HG02763 (cell line): ENCODE measurements around the gene CYB5D1.
"Not testable (repeated sequence)": the region's sequence is repeated elsewhere in the genome, so short reads cannot be mapped to it uniquely, and the experiment has no call there.

Experiments
- ATAC-seq: cut with Tn5 transposase; IDR thresholded peaks from one replicate; pipeline ENCODE4 v1.9.1; 2021; ENCODE audit warnings: mild to moderate bottlenecking, moderate library complexity; ENCODE audit not compliant: unreplicated experiment

Gene CYB5D1

DNA sequence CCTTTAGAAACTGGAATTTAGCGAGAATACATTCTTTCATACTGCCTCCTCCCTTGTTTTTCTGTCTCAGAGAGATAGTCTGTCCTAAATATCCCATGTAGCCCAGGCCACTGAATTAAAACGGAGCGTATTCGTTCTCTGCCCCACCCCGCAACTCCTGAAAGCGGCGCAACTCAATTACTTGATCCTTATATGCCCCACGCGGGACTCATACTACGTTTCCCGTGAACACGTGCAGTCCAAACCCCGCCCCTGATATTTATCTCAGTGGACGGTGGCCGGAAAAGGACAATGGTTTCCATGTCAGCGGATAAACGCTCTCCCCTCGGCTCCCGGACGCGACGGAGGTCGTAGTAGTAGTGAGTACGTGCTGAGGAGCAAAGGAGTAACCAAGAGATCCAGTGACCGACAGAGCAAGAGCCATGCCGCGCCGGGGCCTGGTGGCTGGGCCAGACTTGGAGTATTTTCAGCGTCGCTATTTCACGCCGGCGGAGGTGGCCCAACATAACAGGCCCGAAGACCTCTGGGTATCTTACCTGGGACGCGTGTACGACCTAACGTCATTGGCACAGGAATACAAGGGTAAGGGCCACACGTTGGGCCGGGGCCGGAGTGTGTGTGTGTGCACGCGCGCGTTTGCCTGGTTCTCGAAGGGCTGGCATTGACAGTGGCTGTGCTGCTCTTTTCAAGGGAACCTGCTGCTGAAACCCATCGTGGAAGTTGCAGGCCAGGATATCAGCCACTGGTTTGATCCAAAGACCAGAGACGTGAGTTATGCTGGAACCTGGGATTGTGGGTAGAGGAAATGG lies at the start of gene CYB5D1:
Gene CYB5D1, plus strand, starts transcription at position 291 of the 809 bp plus-strand sequence. Its CDS starts 132 bp downstream, at position 423.
- ATAC-seq: peak; percentile 33

GRCh38 chr17:7809086-7809790 lies 48.6 kb upstream of the CYB5D1 start:
- no peak for ATAC-seq

DNA sequence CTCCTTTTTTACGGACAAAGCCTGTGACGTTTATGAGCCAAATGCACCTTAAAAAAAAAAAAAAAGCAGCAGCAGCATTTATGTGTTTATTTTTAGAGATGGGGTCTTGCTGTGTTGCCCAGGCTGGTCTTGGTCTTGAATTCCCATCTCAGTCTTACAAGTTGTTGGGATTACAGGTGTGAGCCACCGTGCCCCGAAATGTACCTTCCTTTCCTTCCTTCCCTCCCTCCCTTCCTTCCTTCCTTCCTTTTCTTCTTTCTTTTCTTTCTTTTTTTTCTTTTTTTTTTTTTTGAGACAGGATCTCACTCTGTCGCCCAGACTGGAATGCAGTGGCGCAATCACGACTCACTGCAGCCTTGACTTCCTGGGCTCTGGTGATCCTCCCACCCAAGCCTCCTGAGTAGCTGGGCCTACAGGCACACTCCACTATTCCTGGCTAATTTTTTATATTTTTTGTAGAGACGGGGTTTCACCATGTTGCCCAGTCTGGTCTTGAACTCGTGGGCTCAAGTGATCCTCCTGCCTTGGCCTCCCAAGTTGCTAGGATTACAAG lies 47.9 kb upstream of the CYB5D1 start:
- not testable (repeated sequence) for ATAC-seq

- ATAC-seq: no peak
Measured at GRCh38 chr17:7811251-7811650, 46.6 kb upstream of the CYB5D1 start.

GRCh38 chr17:7814969-7815368 lies 42.8 kb upstream of the CYB5D1 start:
- no peak for ATAC-seq

DNA sequence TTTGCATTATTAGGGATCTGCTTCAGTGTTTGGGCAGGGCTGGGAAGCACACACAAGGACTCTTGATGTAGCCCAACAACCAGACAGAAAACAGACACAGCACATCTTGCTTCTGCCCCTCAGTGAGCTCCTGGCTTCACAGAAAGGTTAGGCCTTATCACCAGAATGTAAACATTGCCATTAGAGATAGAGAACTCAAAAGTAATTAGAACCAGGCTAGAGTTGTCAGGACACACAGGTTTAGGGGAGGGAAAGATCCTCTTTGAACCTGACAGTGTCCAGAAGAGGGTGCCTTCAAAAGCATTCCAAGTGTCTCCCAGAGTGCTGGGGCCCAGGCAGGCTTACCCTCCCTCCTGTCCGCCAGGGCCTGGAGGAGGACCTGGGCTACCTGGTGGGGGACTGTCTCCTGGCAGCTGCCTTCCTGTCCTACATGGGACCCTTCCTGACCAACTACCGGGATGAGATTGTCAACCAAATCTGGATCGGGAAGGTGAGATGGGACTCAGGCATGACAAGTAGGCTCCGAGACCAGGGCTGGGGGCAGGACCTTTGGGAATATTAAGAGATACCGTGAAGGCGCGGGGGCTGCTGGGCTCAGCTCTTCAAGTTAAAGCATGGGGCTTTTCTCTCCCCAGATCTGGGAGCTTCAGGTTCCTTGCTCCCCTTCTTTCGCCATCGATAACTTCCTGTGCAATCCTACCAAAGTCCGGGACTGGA lies 40.7 kb upstream of the CYB5D1 start:
- no peak for ATAC-seq

GRCh38 chr17:7817643-7817964 lies 40.2 kb upstream of the CYB5D1 start:
- no peak for ATAC-seq

DNA sequence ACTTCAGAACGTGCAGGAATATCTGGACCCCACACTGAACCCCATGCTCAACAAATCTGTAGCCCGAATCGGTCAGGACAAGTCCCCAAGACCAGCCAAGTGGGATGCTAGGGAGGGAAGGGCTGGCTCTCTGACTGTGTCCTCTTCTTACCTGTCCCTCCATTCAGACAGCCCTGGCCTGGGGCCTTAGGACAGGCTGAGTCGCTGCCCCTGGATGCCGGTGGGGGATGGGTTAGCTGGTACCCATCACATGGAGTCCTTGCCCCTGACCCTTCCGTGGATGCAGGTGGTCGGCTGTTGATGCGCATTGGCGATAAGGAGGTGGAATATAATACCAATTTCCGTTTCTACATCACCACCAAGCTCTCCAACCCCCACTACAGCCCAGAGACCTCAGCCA lies 39.8 kb upstream of the CYB5D1 start:
- ATAC-seq: no peak

DNA sequence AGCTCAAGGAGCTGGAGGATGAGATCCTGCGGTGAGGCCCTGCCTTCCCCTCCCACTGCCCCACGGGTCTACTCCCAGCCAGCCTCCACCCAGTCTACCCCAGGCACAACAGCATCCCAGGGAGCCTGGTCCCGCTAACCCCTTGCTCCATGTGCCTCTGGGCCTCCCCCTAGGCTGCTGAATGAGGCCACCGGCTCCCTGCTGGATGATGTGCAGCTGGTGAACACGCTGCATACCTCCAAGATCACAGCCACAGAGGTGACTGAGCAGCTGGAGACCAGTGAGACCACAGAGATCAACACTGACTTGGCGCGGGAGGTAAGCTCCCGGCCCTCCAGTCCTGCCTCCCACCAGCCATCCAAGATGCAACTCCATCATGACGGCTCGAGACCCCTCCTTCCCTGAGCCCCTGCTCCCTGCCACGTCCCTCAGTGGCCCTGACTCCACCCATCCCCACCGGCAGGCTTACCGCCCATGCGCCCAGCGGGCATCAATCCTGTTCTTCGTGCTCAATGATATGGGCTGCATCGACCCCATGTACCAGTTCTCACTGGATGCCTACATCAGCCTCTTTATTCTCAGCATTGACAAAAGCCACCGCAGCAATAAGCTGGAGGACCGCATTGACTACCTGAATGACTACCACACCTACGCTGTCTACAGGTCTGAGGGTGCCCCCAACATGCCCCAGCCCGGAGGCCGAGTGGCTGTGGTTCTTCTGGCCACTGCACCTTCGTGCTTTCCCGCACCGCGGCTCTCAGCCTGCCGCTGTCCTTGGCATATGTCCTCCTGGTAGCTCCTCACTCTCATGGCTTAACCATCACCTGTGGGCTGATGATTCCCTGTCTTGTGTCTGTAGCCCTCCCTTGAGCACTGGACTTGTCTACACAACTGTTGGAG lies 38.8 kb upstream of the CYB5D1 start:
- ATAC-seq: no peak

DNA sequence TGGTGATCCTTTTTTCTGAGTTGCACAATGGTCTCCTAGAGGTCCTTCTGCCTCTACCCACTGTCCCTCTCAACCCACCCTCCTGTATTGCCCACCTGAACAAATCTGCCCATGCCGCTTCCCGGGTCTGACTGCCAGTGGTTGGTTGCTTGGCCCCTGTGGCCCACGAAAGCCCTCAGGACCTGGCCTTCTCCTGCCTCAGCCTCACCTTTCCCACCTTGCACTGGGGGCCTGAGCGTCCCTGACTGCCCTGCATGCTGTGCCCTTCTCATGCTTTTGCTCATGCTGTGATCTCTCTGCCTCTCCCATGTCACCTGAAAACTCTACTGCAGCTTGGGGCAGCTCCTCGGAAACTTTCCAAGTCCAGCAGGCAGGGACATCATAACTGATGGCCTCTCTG lies 37.6 kb upstream of the CYB5D1 start:
- no peak for ATAC-seq

DNA sequence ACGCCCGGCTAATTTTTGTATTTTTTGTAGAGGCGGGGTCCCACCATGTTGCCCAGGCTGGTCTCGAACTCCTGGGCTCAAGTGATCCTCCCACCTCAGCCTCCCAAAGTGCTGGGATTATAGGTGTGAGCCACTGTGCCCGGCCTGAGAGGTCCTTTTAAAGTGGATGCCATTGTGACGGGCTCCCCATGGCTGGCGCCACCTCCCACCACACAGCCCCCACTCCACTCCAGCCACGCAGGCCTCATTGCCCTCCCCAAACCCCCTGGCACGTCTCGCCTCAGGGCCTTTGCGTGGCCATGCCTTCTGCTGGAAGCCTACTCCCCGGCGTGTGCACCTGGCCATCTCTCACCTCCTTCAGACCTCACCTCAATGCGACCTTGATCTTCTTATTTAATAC lies 35.7 kb upstream of the CYB5D1 start:
- ATAC-seq: no peak

DNA sequence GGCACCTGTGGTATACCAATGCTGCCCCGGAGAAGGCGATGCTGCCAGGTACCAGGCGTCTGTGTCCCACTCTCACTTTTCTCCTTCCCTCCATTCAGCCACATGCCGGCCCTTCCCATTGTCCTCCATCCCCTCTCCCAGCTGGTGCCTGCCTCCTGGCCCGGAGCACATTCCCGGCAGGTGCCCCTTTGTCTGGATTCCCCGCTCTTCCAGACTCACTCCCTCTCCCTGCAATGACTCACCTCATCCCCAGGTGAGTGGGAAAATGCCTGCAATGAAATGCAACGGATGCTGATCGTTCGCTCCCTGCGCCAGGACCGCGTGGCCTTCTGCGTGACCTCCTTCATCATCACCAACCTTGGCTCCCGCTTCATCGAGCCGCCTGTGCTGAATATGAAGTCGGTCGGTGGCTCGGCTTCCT lies 34.2 kb upstream of the CYB5D1 start:
- ATAC-seq: no peak

DNA sequence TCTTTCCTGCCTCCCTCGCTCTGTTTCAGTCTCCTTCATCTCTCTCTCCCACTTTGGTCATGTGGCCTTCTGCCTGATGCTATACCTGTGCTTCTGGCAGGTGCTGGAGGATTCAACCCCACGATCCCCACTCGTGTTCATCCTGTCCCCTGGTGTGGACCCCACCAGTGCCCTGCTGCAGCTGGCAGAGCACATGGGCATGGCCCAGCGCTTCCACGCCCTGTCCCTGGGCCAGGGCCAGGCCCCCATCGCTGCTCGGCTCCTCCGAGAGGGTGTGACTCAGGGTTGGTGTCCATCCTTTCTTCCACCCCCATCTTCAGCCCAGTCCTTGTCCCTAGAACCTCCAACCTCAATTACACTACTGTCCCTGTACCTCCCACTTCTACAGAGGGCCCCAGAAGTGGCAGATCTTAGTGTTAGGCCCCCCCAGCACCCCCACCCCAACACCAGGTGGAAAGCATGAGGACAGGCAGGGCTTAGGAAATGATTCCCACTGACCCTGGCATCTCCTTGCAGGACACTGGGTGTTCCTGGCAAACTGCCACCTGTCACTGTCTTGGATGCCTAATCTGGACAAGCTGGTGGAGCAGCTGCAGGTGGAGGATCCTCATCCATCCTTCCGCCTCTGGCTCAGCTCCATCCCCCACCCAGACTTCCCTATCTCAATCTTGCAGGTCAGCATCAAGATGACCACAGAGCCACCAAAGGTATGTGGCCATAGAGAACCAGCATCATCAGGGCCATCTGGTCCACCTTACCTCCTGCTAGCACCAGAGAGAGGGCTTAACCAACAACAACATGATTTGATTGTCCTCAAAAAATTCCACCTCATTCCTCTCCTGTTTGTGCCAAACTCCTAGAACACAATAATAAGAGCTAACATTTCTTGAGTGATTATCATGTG lies 33.5 kb upstream of the CYB5D1 start:
- ATAC-seq: no peak

- ATAC-seq: no peak
Measured at GRCh38 chr17:7825206-7825990, 32.4 kb upstream of the CYB5D1 start.

DNA sequence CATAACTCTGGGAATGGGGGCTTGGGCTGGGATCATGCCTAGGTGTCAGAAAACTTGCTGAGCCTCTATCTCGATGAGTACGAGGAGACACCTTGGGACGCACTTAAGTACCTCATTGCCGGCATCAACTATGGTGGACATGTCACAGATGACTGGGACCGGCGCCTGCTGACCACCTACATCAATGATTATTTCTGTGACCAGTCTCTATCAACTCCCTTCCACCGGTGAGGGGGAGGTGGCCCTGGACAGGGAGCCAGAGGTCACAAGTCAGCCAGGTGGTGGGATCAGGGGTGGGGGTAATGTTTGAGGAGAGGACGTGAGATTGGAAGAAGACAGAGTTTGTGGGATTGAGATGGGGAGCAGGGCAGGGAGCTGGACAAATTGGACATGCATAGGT lies 27.2 kb upstream of the CYB5D1 start:
- ATAC-seq: no peak

DNA sequence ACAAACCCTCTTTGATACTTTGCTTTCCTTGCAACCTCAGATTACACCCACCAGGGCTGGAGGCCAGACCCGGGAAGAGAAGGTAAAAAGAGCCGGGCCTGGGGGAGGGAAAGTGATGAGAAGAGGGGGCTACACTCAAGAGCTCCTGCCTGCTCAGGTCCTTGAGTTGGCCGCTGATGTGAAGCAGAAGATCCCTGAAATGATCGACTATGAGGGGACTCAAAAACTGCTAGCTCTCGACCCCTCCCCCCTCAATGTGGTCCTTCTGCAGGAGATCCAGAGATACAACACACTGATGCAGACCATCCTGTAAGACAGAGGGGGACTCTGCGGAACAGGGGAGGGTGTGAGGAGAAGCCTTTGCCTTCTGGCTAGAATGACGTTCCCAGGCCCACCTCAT lies 26.6 kb upstream of the CYB5D1 start:
- no peak for ATAC-seq

- ATAC-seq: no peak
Measured at GRCh38 chr17:7832431-7832830, 25.4 kb upstream of the CYB5D1 start.

- ATAC-seq: no peak
Measured at GRCh38 chr17:7833011-7833794, 24.6 kb upstream of the CYB5D1 start.
